Ovary (tissue), 3 donors: Measurements from ENCODE around the gene STX16.

Experiments used
- CTCF ChIP-seq, 3 donors: fragments of 450-650 bp in 2 of 3; fragments of 200-600 bp in 1 of 3; IDR thresholded peaks; one replicate each; pipeline versions ENCODE4 v1.5.1 to v1.8.0; 2016 to 2022; ENCODE audit warnings: antibody characterized with exemption in 3 of 3, mild to moderate bottlenecking in 1 of 3
- EP300 ChIP-seq: sonication (generic); formaldehyde crosslinking; IDR thresholded peaks from one replicate; pipeline ENCODE4 v1.6.1; 2017; ENCODE audit warnings: antibody characterized with exemption
- POLR2A ChIP-seq: fragments of 450-650 bp; IDR thresholded peaks from one replicate; pipeline ENCODE4 v1.6.1; 2017; ENCODE audit warnings: antibody characterized with exemption, mild to moderate bottlenecking, moderate library complexity
- donor health status: DM: no; HTN: no; CAD: no.

- TF ChIP-seq CTCF (IDR thresholded peaks at IDR 0.05) = no peak
- no peak for TF ChIP-seq POLR2A
- TF ChIP-seq EP300 = no peak
Measured at GRCh38 chr20:58602124-58602523, 49.0 kb upstream of the STX16 start.
